IPS DF 6.9 (cell line): ENCODE data around the gene SPAST.
"Not testable (repeated sequence)": the region's sequence is repeated elsewhere in the genome, so short reads cannot be mapped to it uniquely, and the experiment has no call there.

ENCODE experiments used
- DNase-seq: peaks from one replicate; pipeline ENCODE4 v3.0.0-alpha.2; 2013; ENCODE audit warnings: low read depth, low spot score
- H3K27ac ChIP-seq: one replicate; pipeline ENCODE4 v1.5.1; 2013; ENCODE audit warnings: low read length, control low read depth
- H3K27me3 ChIP-seq: 2 replicates; pipeline ENCODE4 v1.6.1; 2013; ENCODE audit warnings: mild to moderate bottlenecking, low read length; ENCODE audit not compliant: control insufficient read depth, insufficient read depth
- H3K36me3 ChIP-seq: 2 replicates; pipeline ENCODE4 v1.6.1; 2013; ENCODE audit warnings: low read length; ENCODE audit not compliant: control insufficient read depth, insufficient read depth
- H3K4me1 ChIP-seq: 2 replicates; pipeline ENCODE4 v1.6.1; 2013; ENCODE audit warnings: low read length; ENCODE audit not compliant: control insufficient read depth, insufficient read depth
- H3K4me3 ChIP-seq: 2 replicates; pipeline ENCODE4 v1.5.1; 2013; ENCODE audit warnings: mild to moderate bottlenecking, low read length
- H3K9me3 ChIP-seq: 2 replicates; pipeline ENCODE4 v1.6.1; 2013; ENCODE audit warnings: low read length, inconsistent platforms; ENCODE audit not compliant: control insufficient read depth, insufficient read depth
- WGBS: extraction: QIAGEN DNeasy Blood & Tissue Kit; methylation state at CpG from one replicate; pipeline ENCODE4 v1.1.7; 2013; ENCODE audit warnings: mixed read lengths, missing lambda C conversion rate; ENCODE audit not compliant: insufficient read length, insufficient coverage; 5-methylcytosine and 5-hydroxymethylcytosine counted together

Gene SPAST, protein sequence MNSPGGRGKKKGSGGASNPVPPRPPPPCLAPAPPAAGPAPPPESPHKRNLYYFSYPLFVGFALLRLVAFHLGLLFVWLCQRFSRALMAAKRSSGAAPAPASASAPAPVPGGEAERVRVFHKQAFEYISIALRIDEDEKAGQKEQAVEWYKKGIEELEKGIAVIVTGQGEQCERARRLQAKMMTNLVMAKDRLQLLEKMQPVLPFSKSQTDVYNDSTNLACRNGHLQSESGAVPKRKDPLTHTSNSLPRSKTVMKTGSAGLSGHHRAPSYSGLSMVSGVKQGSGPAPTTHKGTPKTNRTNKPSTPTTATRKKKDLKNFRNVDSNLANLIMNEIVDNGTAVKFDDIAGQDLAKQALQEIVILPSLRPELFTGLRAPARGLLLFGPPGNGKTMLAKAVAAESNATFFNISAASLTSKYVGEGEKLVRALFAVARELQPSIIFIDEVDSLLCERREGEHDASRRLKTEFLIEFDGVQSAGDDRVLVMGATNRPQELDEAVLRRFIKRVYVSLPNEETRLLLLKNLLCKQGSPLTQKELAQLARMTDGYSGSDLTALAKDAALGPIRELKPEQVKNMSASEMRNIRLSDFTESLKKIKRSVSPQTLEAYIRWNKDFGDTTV

DNA sequence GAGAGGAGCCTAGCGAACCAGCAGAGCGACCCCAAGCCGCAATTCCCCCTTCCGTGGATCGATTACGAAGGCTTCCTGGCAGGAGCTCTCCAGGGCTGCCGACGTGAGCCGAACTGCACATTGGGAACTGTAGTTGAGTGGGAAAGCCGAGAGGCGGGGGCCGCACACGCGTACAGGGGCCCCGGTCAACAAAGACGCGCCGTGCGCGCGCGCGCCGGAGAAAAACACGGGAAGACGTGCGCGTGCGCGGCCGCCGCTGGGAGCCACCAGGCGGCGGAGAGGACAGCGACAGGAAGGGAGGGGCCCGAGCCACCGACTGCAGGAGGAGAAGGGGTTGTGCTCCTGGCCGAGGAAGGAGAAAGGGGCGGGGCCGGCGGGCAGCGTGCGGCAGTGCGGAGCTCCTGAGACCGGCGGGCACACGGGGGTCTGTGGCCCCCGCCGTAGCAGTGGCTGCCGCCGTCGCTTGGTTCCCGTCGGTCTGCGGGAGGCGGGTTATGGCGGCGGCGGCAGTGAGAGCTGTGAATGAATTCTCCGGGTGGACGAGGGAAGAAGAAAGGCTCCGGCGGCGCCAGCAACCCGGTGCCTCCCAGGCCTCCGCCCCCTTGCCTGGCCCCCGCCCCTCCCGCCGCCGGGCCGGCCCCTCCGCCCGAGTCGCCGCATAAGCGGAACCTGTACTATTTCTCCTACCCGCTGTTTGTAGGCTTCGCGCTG is at the start of gene SPAST:
Gene SPAST (plus strand): TSS at position 247 of the 711 bp plus-strand sequence. CDS start 276 bp downstream, at position 523.
- no peak within 1 kb of the TSS for H3K27ac ChIP-seq
- no CpG with 5 or more reads among the region's 79 CpGs for WGBS
- H3K27me3 ChIP-seq, result no peaks in the 10 kb centered on the region
- peak within 1 kb of the TSS; percentile 90 for H3K4me3 ChIP-seq
- no peaks in the 10 kb centered on the region for H3K9me3 ChIP-seq
- no peaks in the 10 kb centered on the region for H3K4me1 ChIP-seq
- H3K36me3 ChIP-seq, result no peaks in the 10 kb centered on the region
- DNase-seq, result peak; percentile 92

DNA sequence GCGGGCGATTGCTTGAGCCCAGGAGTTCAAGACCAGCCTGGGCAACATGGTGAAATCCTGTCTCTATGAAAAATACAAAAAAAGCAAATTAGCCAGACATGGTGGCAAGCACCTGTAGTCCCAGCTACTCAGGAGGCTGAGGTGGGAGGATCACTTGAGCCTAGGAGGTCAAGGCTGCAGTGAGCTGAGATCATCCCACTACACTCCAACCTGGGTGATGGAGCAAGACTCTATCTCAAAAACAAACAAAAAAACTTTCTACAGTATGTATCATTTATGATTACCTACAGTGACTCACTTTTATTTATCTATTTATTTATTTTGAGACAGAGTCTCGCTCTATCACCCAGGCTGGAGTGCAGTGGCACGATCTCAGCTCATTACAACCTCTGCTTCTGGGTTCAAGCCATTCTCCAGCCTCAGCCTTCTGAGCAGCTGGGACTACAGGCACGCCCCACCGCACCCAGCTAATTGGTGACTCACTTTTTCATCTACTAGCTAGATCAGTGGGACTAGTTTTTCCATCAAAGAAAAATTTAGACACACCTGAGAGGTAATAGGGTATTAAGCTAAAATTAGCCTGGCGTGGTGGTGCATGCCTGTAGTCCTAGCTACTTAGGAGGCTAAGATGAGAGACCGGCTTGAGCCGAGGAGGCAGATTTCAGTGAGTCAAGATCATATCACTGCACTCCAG is 44.4 kb upstream of the SPAST start:
- not testable (repeated sequence) for H3K27ac ChIP-seq, DNase-seq, H3K36me3 ChIP-seq, H3K4me1 ChIP-seq, H3K4me3 ChIP-seq, H3K9me3 ChIP-seq, H3K27me3 ChIP-seq
- WGBS, result no CpG with 5 or more reads among the region's 9 CpGs

DNA sequence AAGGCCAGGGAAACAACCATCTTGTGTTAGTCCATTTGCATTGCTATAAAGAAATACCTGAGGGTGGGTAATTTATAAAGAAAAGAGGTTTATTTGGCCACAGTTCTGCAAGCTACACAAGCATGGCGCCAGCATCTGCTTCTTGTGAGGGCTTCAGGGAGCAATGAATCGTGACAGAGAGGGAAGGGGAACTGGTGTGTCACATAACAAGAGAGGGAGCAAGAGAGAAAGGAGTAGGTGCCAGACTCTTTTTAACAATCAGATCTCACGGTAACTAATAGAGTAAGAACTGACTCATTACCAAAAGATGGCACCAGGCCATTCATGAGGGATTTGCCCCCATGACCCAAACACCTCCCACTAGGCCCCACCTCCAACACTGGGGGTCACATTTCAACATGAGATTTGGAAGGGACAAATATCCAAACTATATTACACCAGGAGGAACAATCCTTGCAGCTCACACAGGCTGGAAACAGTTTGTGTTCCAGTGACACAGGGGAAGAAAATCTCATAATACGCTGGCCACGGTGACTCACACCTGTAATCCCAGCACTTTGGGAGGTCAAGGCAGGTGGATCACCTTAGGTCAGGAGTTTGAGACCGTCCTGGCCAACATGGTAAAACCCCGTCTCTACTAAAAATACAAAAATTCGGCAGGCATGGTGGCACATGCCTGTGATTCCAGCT is 29.0 kb upstream of the SPAST start:
- not testable (repeated sequence) for H3K36me3 ChIP-seq, DNase-seq, H3K27ac ChIP-seq, H3K4me3 ChIP-seq, H3K4me1 ChIP-seq, H3K9me3 ChIP-seq, H3K27me3 ChIP-seq
- WGBS, result no CpG with 5 or more reads among the region's 8 CpGs

DNA sequence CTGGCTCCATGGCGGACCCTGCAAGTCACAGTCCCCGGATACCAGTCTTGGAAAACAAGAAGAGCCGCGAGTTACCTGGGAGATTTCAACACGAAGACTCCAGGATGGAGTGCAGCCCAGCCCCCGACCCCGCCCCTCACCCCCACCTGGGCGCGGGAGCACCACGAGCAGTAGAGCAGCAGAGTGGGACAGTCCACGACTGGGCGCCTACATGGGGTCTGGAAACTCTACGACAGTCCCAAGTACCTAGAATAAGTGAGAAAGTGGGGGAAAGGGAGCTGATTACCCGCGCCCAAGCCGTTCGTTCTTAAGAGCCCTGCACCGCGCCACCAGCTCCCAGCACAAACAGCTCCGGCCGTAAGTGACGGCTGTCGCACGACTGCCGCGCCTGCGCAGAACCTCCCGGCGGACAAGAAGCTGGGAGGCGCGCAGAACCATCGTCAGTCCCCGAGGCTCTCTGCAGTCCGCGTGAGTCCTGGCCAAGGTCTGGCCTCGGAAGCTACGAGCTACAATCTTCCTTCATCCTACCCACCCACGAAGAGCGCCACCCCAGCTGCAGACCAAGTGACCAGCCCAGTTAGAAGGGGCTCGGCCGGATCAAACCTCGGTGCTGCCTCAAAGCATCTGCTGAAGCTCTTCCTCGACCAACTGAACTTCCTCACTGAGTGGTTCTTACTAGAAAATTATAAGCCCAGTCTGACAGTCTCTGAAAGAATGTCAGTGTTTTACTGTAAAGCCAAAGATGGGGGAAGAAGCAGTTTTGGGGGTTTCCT is 23.7 kb upstream of the SPAST start, which contains the start of gene DPY30:
Gene DPY30 (minus strand): TSS at position 359 of the 773 bp plus-strand sequence. CDS start 349 bp downstream, at position 10.
- peak within 1 kb of the TSS; percentile 66 for H3K4me3 ChIP-seq
- H3K36me3 ChIP-seq, result no peaks in the 10 kb centered on the region
- WGBS, result no CpG with 5 or more reads among the region's 43 CpGs
- H3K27me3 ChIP-seq, result no peaks in the 10 kb centered on the region
- DNase-seq, result peak; percentile 91
- H3K4me1 ChIP-seq, result no peaks in the 10 kb centered on the region
- H3K9me3 ChIP-seq, result no peaks in the 10 kb centered on the region
- H3K27ac ChIP-seq, result no peak within 1 kb of the TSS

DNA sequence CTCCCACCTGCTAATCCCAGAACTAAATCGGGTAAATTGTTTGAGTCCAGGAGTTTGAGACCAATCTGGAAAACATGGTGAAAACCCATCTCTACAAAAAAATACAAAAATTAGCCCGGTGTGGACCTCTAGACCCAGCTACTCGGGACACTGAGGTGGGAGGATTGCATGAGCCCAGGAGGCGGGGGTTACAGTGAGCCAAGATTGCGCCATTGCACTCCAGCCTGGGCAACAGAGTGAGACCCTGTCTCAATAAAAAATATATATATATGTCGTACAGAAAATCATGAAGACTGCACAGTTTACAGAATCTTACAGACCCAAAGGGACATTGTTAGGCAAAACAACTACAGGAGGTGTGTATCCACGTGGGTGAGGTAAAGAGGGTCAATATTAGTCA is 19.8 kb upstream of the SPAST start:
- H3K27ac ChIP-seq, result no peak overlapping the region
- DNase-seq, result no peak
- no peaks in the 10 kb centered on the region for H3K36me3 ChIP-seq
- H3K4me1 ChIP-seq, result no peaks in the 10 kb centered on the region
- H3K9me3 ChIP-seq, result no peaks in the 10 kb centered on the region
- H3K4me3 ChIP-seq, result no peak overlapping the region
- no CpG with 5 or more reads among the region's 7 CpGs for WGBS
- H3K27me3 ChIP-seq, result no peaks in the 10 kb centered on the region

DNA sequence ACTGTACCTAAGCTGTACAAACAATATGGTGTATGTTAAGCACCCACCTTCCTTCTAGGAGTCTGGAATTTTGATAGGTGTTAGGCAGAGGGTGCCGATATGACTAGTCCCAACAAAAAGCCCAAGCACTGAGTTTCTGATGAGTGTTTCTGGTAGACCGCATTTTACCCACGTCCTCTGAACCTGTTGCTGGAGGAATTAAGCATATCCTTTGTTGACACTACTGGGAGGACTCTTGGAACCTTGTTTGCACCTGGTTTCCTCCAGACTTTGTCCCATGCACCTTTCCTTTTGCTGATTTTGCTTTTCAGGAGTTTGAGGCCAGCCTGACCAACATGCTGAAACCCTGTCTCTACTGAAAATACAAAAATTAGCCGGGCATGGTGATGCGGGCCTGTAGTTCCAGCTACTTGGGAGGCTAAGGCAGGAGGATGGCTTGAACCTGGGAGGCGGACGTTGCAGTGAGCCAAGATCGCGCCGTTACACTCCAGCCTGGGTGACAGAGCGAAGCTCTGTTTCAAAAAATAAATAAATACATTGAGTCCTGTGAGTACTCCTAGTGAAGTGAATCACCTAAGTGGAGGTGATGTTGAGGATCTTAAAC is 11.4 kb upstream of the SPAST start:
- no CpG with 5 or more reads among the region's 11 CpGs for WGBS

DNA sequence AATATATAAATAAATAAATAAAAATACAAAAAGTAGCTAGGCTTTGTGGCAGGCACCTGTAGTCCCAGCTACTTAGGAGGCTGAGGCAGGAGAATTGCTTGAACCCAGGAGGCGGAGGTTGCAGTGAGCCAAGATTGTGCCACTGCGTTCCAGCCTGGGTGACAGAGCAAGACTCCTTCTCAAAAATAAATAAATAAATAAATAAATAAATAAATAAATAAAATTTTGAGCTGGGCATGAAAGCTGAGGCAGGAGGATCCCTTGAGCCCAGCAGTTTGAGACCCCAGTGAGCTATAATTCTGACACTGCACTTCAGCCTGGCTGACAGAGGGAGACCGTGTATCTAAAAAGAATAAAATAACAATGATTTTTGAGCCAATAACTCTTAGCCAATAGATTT is 8.8 kb upstream of the SPAST start:
- WGBS, result no CpG with 5 or more reads among the region's 3 CpGs
- not testable (repeated sequence) for H3K27me3 ChIP-seq, H3K4me1 ChIP-seq, DNase-seq, H3K27ac ChIP-seq, H3K4me3 ChIP-seq, H3K9me3 ChIP-seq, H3K36me3 ChIP-seq

More for the DNA sequence above, 11.4 kb upstream of the SPAST start:
- no peak for DNase-seq
- Histone ChIP-seq H3K4me3 (no peak overlapping the region), H3K27me3 (no peaks in the 10 kb centered on the region), H3K4me1 (no peaks in the 10 kb centered on the region), H3K9me3 (no peaks in the 10 kb centered on the region), H3K36me3 (no peaks in the 10 kb centered on the region), H3K27ac (no peak overlapping the region)

DNA sequence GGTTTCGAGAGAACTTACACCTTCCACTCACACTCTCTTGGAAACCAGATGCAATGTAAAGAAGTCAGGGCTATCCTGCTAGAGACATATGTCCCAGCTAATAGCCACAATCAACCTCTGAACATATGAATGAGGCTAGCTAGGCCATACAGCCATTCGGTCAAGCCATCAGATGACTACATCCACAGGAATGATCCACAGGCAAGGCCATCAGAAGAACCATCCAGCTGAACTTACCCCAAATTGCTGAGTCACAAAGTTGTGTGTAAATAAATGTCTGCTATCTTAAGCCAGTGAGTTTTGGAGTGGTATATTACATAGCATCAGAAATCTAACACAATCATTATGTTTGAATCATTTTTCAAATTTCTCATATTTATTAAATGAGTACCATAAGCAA is 5.2 kb upstream of the SPAST start:
- Histone ChIP-seq H3K27ac (no peak overlapping the region), H3K9me3 (no peaks in the 10 kb centered on the region), H3K4me3 (no peak overlapping the region), H3K36me3 (no peaks in the 10 kb centered on the region), H3K4me1 (no peaks in the 10 kb centered on the region), H3K27me3 (no peaks in the 10 kb centered on the region)
- no CpG with 5 or more reads among the region's 2 CpGs for WGBS
- DNase-seq, result no peak

DNA sequence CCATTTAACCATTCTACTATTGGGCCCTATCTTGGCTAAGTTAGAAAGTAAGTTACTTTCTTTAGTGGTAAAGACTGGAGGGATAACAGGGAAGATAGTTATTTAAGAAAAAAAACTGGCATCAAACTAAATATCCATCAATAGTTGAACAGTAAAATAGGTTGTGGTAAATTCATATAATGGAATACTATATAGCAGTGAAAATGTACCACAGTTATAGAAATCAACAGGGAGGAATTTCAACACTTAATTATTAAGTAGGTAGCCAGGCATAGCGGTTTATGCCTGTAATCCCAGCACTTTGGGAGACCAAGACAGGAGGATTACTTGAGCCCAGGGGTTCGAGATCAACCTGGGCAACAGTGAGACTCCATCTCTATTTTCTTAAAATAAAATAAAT is 3.1 kb upstream of the SPAST start:
- DNase-seq, result no peak
- Histone ChIP-seq H3K36me3 (no peaks in the 10 kb centered on the region), H3K27ac (no peak overlapping the region), H3K27me3 (no peaks in the 10 kb centered on the region), H3K4me3 (no peak overlapping the region), H3K9me3 (no peaks in the 10 kb centered on the region), H3K4me1 (no peaks in the 10 kb centered on the region)
- WGBS, result no CpG with 5 or more reads among the region's 2 CpGs
